HG03558 (cell line): ENCODE results near the gene RPS16.

Experiments used
- ATAC-seq: cut with Tn5 transposase; IDR thresholded peaks from one replicate; pipeline ENCODE4 v1.9.1; 2021; ENCODE audit warnings: moderate number of reproducible peaks; ENCODE audit not compliant: unreplicated experiment; ENCODE audit errors: extremely low read depth

RPS16 gene

GRCh38 chr19:39423258-39424086 lies 12.3 kb downstream of the RPS16 start:
- no peak for ATAC-seq

DNA sequence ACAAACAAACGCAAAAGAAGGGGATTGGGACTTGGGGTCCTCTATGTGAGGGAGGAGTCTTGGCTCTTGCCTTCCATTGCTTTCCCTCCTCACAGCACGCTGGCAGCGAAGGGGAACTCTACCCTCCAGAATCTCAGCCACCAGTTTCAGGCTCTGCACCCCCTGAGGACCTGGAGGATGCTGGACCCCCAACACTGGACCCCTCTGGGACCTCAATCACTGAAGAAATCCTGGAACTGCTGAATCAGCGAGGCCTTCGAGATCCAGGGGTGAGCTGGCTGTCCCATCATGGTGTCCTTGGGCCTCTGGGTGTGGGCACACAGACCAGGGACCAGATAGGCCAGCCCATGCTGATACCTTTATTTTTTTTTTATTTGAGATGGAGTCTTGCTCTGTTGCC lies 13.7 kb downstream of the RPS16 start:
- no peak for ATAC-seq

DNA sequence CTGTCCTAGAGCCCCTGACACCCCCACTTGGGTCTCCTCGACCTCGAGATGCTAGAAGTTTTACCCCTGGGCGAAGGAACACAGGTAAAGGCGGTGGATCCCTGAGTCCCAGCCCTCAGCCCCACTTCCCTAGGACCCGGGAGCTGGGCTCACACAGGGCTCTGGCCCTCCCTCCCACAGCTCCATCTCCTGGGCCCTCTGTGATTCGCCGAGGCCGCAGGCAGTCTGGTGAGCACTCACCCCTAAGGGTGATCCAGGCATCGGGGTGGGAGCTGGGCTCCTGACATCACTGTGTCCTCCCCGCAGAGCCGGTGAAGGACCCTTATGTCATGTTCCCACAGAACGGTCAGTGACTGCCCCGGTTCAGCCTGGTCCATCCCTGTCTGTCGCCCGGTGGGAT lies 15.0 kb downstream of the RPS16 start:
- ATAC-seq: no peak

DNA sequence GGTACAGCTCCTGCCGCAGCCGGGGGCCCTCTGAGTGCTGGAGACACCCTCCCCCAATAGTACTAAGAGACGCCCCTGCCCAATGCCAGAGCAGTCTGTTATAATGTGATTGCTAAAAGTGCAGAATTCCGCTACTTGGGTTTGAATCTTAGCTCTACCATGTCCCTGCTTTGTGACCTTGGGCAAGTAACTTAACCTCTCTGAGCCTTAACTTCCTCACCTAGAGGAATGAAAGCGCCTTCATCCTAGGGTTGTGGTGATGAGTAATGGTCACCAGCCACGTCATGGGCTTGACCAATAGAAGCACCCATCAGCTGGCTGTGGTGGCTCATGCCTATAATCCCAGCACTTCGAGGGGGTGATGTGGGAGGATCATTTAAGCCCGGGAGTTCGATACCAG lies 16.7 kb downstream of the RPS16 start:
- ATAC-seq: no peak

DNA sequence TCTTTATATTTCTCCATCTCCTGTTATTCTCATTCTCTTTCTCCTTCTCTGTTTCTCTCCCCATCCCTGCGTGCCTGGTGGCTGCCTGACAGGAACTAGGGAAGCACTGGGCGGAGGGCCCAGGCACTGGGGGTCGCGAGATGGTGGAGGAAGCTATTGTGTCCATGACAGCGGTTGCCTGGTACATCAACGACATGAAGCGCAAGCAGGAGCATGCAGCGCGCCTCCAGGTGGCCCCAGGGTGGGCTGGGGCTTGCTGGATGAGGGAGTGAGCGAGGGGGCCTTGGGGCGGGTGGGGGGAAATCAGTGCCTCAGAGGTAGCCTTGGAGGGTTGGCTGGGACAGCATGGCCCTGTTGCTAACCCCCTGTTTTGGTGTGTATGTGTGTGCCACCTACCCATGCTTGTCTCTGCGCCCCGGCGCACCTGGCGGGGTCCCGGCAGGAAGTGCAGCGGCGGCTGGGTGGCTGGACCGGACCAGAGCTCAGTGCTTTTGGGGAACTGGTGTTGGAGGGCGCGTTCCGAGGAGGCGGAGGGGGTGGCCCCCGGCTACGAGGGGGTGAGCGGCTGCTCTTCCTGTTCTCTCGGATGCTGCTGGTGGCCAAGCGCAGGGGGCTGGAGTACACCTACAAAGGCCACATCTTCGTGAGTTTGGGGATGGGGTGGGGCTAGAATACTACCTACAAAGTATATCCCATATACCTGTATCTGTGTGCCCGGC lies 18.1 kb downstream of the RPS16 start:
- ATAC-seq: no peak

DNA sequence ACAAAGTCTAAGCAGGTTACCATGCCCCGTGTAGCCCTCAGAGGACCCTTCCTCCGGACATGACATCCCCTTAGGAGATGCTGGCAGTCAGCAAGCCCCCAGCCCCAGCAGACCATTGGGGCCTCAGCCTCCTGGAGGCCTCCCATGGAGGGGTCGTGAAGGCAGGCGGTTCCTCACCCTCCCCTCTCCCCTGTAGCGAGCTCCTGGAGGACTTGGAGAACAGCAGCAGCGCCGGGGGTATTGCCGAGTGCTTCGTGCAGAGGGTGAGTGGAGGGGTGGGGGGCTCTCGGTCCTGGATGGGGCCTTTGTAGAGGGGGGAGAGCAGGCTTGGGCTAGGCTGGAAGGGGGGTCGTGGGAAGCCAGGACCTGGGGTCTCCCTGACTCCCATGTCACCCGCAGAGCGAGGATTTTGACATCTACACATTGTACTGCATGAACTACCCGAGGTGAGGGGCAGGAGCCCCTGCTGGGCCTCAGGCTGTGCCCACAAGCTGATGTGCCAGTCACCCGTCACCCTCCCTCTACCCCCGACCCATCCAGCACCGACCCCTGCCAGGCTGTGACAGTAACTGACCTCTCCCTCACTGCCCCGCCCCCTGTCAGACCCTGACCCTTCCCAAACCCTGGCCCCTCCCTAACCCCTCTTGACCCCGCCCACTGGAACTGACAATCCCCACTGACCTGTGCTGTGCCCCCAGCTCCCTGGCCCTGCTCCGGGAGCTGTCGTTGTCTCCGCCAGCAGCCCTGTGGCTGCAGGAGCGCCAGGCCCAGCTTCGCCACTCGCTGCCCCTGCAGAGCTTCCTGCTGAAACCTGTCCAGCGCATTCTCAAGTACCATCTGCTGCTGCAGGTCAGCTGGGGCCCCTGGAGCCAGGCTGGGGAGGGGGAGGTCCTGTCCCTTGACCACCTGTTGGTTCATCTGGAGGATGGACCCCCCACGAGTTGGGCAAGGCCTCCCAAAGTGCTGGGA lies 19.3 kb downstream of the RPS16 start:
- no peak for ATAC-seq

- ATAC-seq: no peak
These were observed 20.4 kb downstream of the RPS16 start for GRCh38 chr19:39415111-39416046.

DNA sequence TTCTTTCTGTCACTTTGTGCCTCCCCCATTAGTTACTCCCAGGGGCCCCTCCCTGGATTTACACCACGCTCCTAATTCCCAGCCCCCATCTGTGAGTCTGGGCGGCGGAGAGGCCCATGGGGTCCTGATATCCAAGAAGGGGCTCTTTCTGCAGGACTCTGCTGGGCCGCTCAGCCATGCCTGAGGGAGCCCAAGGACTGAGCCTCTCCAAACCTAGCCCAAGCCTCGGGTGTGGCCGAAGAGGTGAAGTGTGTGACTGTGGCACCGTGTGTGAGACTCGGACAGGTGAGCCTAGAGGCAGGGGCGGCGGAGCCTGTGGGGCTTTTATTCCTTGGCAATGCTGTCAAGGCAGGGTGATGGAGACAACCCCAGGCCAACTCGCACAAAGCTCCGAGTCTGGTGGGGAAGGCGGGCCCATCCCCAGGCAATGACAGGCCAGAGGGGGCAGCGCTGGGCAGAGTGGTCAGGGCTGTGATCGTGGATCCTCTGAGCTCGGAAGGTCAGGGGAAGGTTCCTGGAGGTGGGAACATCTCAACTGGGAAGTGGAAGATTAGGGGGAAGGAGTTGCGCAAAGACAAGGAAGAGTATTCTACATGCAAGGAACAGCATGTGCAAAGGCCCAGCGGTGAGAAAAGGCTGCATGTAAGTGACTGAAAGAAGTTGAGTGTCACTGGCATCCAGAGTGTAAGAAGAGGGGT lies 21.7 kb downstream of the RPS16 start:
- ATAC-seq: no peak

DNA sequence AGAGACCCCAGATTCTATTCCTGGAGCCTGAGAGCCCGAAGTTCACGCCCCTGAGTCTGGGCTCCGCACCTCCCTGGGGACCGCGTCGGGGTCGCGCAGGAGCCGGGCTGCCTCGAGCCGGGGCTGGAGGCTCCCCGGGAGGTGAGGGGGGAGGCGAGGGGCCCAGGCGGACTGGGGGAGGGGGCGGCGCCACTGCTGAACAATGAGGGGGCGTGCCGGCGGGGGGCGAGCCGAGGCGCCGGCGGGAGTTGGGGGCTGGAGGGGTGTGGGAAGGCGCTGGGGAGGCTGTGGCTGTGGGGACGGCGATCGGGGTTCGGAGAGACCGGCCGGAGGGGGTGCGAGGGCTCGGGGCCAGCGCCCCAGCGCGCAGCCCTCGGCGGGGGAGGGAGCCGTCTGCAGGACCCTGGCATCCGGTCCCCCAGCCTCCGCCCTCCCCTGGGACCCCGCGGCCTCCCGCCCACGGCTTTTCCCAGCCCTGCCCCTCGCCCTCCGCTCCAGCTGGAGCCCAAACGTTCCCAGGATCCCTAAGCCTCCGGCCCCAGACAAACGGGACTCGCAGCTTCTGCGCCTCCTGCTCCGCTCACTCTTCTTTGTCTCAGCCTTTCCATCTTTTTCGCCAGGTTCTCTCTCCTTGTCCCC lies 22.4 kb downstream of the RPS16 start:
- no peak for ATAC-seq

- no peak for ATAC-seq
These were observed 22.9 kb downstream of the RPS16 start for GRCh38 chr19:39412867-39413271.

GRCh38 chr19:39412100-39412866 lies 23.5 kb downstream of the RPS16 start, which contains the start of gene PLEKHG2:
Gene PLEKHG2 (plus strand): TSS chr19:39412669. CDS start chr19:39414087, 1,418 bp downstream.
- peak; percentile 43 for ATAC-seq

- peak; percentile 15 for ATAC-seq
These were observed 24.0 kb downstream of the RPS16 start for GRCh38 chr19:39411832-39412099.

- no peak for ATAC-seq
These were observed 24.5 kb downstream of the RPS16 start for GRCh38 chr19:39411081-39411831.

DNA sequence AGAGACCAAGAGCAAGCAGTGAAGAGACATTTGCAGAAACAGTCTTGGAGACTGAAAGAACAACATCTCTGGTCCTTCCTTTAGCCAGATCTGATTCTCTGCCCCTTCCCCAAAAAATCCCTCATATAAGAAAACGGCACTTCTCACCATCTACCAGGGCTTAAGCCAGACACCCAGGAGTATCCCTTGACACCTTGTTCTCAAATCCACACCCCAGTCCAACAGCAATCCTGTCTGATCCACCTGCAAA lies 25.0 kb downstream of the RPS16 start:
- ATAC-seq: no peak

DNA sequence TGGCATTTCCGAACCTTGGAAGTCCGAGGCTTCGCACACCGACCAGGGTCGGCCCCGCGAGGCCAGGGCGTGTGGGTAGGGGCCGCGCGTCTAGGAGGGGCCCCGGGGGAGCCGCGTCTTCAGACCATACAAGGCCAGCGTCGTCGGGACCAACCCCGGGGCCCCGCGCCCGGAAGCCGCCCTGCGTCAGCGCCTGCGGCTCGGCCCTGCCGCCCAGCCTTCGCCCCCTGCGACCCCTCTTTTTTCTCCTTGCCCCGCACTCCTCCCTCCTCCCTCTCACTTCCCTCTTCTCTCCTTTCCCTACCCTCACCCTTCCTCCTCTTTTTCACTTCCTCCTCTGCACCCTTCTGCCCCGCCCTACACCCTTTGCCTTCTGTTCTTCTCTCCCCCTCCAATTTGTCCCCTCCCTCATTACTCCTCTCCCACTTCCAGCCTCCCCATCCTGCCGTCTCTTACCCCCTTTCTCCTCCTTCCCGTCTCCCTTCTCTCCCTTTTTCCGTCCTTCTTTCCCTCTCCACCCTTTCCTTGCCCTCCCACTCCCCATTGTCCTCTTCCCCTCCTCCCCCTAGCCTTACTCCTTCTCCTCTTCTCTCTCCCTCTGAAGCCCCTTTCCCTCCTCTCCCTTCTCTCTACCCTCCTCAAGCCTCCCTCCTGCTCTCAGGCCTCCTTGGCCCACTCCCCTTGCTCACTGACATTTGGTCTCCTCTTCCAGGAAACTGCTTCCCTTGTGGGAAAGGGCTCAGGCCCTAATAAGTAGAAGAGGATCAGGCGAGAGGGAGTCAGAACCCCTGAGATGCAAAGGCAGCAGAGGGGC lies 25.5 kb downstream of the RPS16 start:
- no peak for ATAC-seq

DNA sequence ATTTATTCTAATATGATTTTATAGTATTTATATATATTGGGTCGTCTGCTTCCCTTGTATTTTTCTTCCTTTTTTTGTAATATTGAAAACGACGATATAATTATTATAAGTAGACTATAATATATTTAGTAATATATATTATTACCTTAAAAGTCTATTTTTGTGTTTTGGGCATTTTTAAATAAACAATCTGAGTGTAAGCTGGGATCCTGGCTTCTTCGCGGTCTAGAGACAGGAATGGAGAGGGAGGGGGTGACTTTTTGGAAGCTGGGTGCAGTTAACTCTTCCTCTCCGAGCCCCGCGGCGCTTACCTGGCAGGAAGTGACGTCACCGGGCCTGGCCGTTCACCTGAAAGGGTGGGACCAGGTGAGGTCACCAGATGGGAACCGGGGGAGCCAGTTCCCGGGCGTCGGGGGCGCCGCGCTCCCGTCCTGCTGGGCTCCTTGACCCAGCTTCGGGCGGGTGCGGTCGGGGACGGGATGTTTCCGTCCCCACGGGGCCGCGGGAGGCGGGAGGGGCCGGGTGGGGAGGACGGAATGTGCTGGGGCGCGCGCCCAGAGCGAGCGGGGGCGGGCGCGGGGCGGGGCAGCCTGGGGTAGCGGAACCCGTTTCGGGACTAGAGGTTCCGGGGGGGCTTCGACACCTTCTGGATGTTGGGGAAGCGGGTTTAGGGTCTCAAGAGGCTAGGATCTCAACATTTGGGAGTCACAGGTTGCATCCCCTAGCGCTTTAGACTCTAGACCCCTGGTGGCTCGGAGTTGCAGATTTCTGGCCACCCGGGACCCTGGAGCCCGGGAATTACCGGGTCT lies 26.3 kb downstream of the RPS16 start:
- no peak for ATAC-seq
